Uterus (tissue), 2 donors: ENCODE data around the gene DEPDC7.

Source experiments
- POLR2A ChIP-seq, 2 donors: fragments of 450-650 bp; IDR thresholded peaks; one replicate each; pipeline ENCODE4 v1.6.1; 2016; ENCODE audit warnings: antibody characterized with exemption in 2 of 2, mild to moderate bottlenecking in 1 of 2, moderate library complexity in 1 of 2
- TF ChIP-seq, protein P1 (sequence below), 4 experiments: fragments of 200-600 bp in 2 of 4; fragments of 450-650 bp in 2 of 4; sonication (generic) in 2 of 4; IDR thresholded peaks; one replicate each; pipeline ENCODE4 v1.5.1; 2016 to 2019; ENCODE audit warnings: antibody characterized with exemption in 4 of 4, mild to moderate bottlenecking in 2 of 4, moderate library complexity in 1 of 4

DNA sequence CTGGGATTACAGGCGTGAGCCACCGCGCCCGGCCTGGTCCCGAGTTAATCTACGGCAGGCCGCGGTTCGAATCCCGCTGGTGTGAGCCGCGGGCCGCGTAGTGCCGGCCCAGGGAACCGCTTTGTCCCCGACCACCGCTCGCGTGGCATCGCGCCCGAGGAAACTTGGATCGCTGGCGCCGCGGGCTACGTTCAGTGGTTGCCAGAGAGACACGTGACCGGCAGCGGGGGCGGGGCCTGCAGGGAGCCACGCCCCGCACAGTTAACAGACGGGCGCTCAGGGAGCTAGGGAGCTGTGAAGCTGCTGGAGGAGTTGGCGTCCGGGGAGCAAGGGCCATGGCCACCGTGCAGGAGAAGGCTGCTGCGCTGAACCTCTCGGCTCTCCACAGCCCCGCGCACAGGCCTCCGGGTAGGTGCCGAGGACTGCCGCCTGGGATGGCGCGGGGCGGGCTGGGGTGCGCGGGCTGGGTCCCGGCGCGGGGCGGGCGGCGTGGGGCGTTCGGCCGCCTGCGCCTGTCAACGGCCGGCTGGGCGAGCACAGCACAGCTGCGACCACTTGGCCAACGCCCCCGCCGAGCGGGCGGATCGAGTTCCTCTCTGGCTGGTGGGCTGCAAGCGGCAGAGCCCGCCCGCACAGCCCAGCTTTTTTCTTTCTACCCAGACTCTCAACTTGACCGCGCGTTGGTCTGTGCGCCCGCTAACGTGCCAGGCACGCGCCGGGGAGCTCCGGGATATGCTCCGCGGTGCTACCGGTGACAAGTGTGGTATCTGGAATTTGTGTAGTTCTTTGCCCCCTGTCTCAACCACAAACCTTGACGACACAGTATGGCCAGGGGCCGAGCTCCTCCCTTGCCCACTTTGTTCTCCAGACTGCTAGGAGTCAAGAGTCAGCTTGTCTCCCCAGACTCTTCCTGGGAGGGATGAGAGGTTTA lies at the start of gene DEPDC7:
- TF ChIP-seq, protein P1, sequence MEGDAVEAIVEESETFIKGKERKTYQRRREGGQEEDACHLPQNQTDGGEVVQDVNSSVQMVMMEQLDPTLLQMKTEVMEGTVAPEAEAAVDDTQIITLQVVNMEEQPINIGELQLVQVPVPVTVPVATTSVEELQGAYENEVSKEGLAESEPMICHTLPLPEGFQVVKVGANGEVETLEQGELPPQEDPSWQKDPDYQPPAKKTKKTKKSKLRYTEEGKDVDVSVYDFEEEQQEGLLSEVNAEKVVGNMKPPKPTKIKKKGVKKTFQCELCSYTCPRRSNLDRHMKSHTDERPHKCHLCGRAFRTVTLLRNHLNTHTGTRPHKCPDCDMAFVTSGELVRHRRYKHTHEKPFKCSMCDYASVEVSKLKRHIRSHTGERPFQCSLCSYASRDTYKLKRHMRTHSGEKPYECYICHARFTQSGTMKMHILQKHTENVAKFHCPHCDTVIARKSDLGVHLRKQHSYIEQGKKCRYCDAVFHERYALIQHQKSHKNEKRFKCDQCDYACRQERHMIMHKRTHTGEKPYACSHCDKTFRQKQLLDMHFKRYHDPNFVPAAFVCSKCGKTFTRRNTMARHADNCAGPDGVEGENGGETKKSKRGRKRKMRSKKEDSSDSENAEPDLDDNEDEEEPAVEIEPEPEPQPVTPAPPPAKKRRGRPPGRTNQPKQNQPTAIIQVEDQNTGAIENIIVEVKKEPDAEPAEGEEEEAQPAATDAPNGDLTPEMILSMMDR (IDR thresholded peaks at IDR 0.05): no peak
- no peak for TF ChIP-seq POLR2A (IDR thresholded peaks at IDR 0.05)
